Endodermal cell (in vitro differentiated cells): ENCODE data around the gene INPP5B. TPM values are rescaled to one million over a fixed set of nuclear protein-coding genes. Genes with fewer than 3 reads are reported as not detected.

ENCODE experiments used
- DNase-seq: peaks from one replicate; pipeline ENCODE4 v3.0.0-alpha.2; 2017
- H3K27ac ChIP-seq: 2 replicates; pipeline ENCODE4 v1.5.1; 2013; ENCODE audit warnings: mild to moderate bottlenecking, low read depth, low read length, moderate library complexity
- H3K27me3 ChIP-seq: 2 replicates; pipeline ENCODE4 v1.6.1; 2013; ENCODE audit warnings: mild to moderate bottlenecking, low read length, moderate library complexity; ENCODE audit not compliant: insufficient read depth, control insufficient read depth, poor library complexity, severe bottlenecking
- H3K36me3 ChIP-seq: 2 replicates; pipeline ENCODE4 v1.7.0; 2013; ENCODE audit warnings: mild to moderate bottlenecking, low read length, moderate library complexity; ENCODE audit not compliant: control insufficient read depth, insufficient read depth
- H3K4me1 ChIP-seq: one replicate; pipeline ENCODE4 v1.7.0; 2013; ENCODE audit warnings: low read length; ENCODE audit not compliant: control insufficient read depth, insufficient read depth
- H3K4me3 ChIP-seq: 2 replicates; pipeline ENCODE4 v1.5.1; 2013; ENCODE audit warnings: mild to moderate bottlenecking, low read length, moderate library complexity
- H3K9ac ChIP-seq: 2 replicates; pipeline ENCODE4 v1.6.1; 2013; ENCODE audit warnings: mild to moderate bottlenecking, low read length, moderate library complexity; ENCODE audit not compliant: poor library complexity, severe bottlenecking; ENCODE audit errors: extremely low read depth
- H3K9me3 ChIP-seq: 2 replicates; pipeline ENCODE4 v1.6.1; 2013; ENCODE audit warnings: mild to moderate bottlenecking, low read length, moderate library complexity; ENCODE audit not compliant: control insufficient read depth
- H3K27ac Mint-ChIP-seq: 2 replicates; pipeline ENCODE4 v1.8.0; 2020; ENCODE audit warnings: mixed read lengths
- H3K27me3 Mint-ChIP-seq: 2 replicates; pipeline ENCODE4 v1.8.0; 2021; ENCODE audit warnings: mild to moderate bottlenecking, mixed read lengths; ENCODE audit not compliant: insufficient read depth
- H3K36me3 Mint-ChIP-seq: 2 replicates; pipeline ENCODE4 v1.8.0; 2020; ENCODE audit warnings: low read depth, mixed read lengths
- H3K4me1 Mint-ChIP-seq: 2 replicates; pipeline ENCODE4 v1.8.0; 2020; ENCODE audit warnings: mixed read lengths
- H3K4me3 Mint-ChIP-seq: 2 replicates; pipeline ENCODE4 v1.8.0; 2020; ENCODE audit warnings: mild to moderate bottlenecking, moderate library complexity, mixed read lengths
- H3K9me3 Mint-ChIP-seq: 2 replicates; pipeline ENCODE4 v1.8.0; 2020; ENCODE audit warnings: mild to moderate bottlenecking, mixed read lengths
- CTCF ChIP-seq: fragments of 200-600 bp; sonication (generic); conservative IDR thresholded peaks from 2 replicates; pipeline ENCODE4 v1.5.0; 2021; ENCODE audit warnings: antibody characterized with exemption, mild to moderate bottlenecking
- WGBS, 2 experiments: methylation state at CpG; one replicate each; pipeline versions ENCODE4 v1.1.5 to v1.1.7; 2013; ENCODE audit warnings: missing lambda C conversion rate in 2 of 2, mixed read lengths in 1 of 2; ENCODE audit not compliant: insufficient coverage in 1 of 2, insufficient read length in 1 of 2; 5-methylcytosine and 5-hydroxymethylcytosine counted together
- total RNA-seq, 2 donors: library from RNA; stranded (reverse); fragmentation: NEBNext Ultra II Directional in 1 of 2; extraction: Animal tissue kit (Norgen Biotek cat#: 25700) in 1 of 2; gene quantifications; 2 replicates in 1 of 2; 3 replicates in 1 of 2; pipeline ENCODE4 v1.2.1, GENCODE V29; 2021

The INPP5B gene
- total RNA-seq, 2 donors from 2014 or later: 19.9 to 21.4 TPM

- H3K36me3 Mint-ChIP-seq: peaks cover 23% of the 10 kb centered on the region
- H3K9ac ChIP-seq: no peak overlapping the region
- H3K4me1 ChIP-seq: no peaks in the 10 kb centered on the region
- no peaks in the 10 kb centered on the region for H3K9me3 ChIP-seq
- no peak overlapping the region for H3K27ac ChIP-seq
- peaks cover 3% of the 10 kb centered on the region for H3K4me1 Mint-ChIP-seq
- H3K27me3 Mint-ChIP-seq: no peaks in the 10 kb centered on the region
- H3K27me3 ChIP-seq: no peaks in the 10 kb centered on the region
- H3K27ac Mint-ChIP-seq: no peak overlapping the region
- H3K9me3 Mint-ChIP-seq: no peaks in the 10 kb centered on the region
- WGBS, 2 experiments: 82 to 93% methylated on average over 4 to 6 of the region's 6 CpGs
- no peak overlapping the region for H3K4me3 ChIP-seq
- no peak for TF ChIP-seq CTCF
- peaks cover 17% of the 10 kb centered on the region for H3K36me3 ChIP-seq
- no peak for DNase-seq
- no peak overlapping the region for H3K4me3 Mint-ChIP-seq
Measured at GRCh38 chr1:37854406-37854805, 92.4 kb downstream of the INPP5B start.

DNA sequence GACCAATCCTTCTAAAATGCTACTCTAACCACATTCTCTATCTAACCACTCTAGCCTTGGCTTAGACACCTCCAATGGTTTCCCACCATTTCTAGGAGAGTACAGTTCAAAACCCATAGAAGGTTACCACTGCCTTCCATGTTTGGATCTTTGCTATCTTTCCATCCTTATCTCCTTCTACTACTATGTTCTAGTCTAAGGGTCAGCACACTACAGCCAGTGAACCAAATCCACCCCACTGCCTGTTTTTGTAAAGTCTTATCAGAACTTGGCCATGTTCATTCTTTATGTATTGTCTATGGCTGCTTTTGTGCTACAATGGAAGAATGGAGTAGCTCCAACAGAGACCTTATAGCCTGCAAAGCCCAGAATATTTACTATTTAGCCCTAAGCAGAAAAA lies 93.7 kb downstream of the INPP5B start:
- H3K9ac ChIP-seq: no peak overlapping the region
- H3K9me3 ChIP-seq: no peaks in the 10 kb centered on the region
- no peaks in the 10 kb centered on the region for H3K27me3 ChIP-seq
- H3K4me3 ChIP-seq: no peak overlapping the region
- Mint-ChIP-seq H3K27ac (no peak overlapping the region), H3K36me3 (peaks cover 25% of the 10 kb centered on the region), H3K27me3 (no peaks in the 10 kb centered on the region), H3K9me3 (no peaks in the 10 kb centered on the region), H3K4me3 (no peak overlapping the region), H3K4me1 (no peaks in the 10 kb centered on the region)
- no peak for DNase-seq
- H3K27ac ChIP-seq: no peak overlapping the region
- no peak for TF ChIP-seq CTCF
- H3K36me3 ChIP-seq: peaks cover 17% of the 10 kb centered on the region
- no peaks in the 10 kb centered on the region for H3K4me1 ChIP-seq

GRCh38 chr1:37851782-37852210 lies 95.1 kb downstream of the INPP5B start:
- H3K27ac Mint-ChIP-seq: no peak overlapping the region
- TF ChIP-seq CTCF: no peak
- H3K4me1 Mint-ChIP-seq: no peaks in the 10 kb centered on the region
- peaks cover 17% of the 10 kb centered on the region for H3K36me3 Mint-ChIP-seq
- Histone ChIP-seq H3K9me3 (no peaks in the 10 kb centered on the region), H3K27me3 (no peaks in the 10 kb centered on the region), H3K9ac (no peak overlapping the region), H3K27ac (no peak overlapping the region), H3K4me3 (no peak overlapping the region), H3K4me1 (no peaks in the 10 kb centered on the region), H3K36me3 (peaks cover 10% of the 10 kb centered on the region)
- DNase-seq: no peak
- H3K9me3 Mint-ChIP-seq: no peaks in the 10 kb centered on the region
- no peaks in the 10 kb centered on the region for H3K27me3 Mint-ChIP-seq
- WGBS, 2 experiments: 83 to 90% methylated on average over 2 of the region's 2 CpGs
- H3K4me3 Mint-ChIP-seq: no peak overlapping the region
